GM20000 (cell line): Measurements from ENCODE around the gene BTD.

Source experiments
- DNase-seq: peaks from one replicate; pipeline ENCODE4 v3.0.0; 2012; ENCODE audit warnings: low spot score
- CTCF ChIP-seq: IDR thresholded peaks from 2 replicates; pipeline ENCODE4 v1.5.1; 2012; ENCODE audit warnings: mild to moderate bottlenecking, control low read depth; ENCODE audit errors: extremely low read depth, missing control alignments

Gene BTD

GRCh38 chr3:15633159-15633558 lies 31.6 kb downstream of the BTD start:
- DNase-seq = no peak
- no peak for TF ChIP-seq CTCF

GRCh38 chr3:15633766-15634598 lies 32.4 kb downstream of the BTD start:
- no peak for TF ChIP-seq CTCF
- no peak for DNase-seq

GRCh38 chr3:15634671-15635070 lies 33.1 kb downstream of the BTD start:
- DNase-seq = no peak
- no peak for TF ChIP-seq CTCF

GRCh38 chr3:15635121-15635661 lies 33.6 kb downstream of the BTD start:
- DNase-seq = no peak
- no peak for TF ChIP-seq CTCF

GRCh38 chr3:15636028-15636709 lies 34.6 kb downstream of the BTD start:
- no peak for TF ChIP-seq CTCF
- no peak for DNase-seq

GRCh38 chr3:15637131-15637951 lies 35.8 kb downstream of the BTD start:
- no peak for TF ChIP-seq CTCF
- DNase-seq = no peak
